Fibroblast of lung (primary cell): ENCODE measurements around the gene RARRES2.
"Not testable (repeated sequence)": the region's sequence is repeated elsewhere in the genome, so short reads cannot be mapped to it uniquely, and the experiment has no call there.

Experiments used
- CTCF ChIP-seq, 2 donors: IDR thresholded peaks in 1 of 2; conservative IDR thresholded peaks in 1 of 2; 1 replicate in 1 of 2; 2 replicates in 1 of 2; pipeline ENCODE4 v1.5.1; 2011 to 2012; ENCODE audit warnings: low read length in 2 of 2, control low read depth in 1 of 2, inconsistent platforms in 1 of 2, low read depth in 1 of 2, mild to moderate bottlenecking in 1 of 2
- EZH2 ChIP-seq: IDR thresholded peaks from 2 replicates; pipeline ENCODE4 v1.5.1; 2012; ENCODE audit warnings: low read length, control low read depth, mild to moderate bottlenecking; ENCODE audit errors: missing control alignments

- not testable (repeated sequence) for TF ChIP-seq CTCF (conservative IDR thresholded peaks at IDR 0.05 in 1 of 2, IDR thresholded peaks at IDR 0.05 in 1 of 2; ENCODE audit: low read depth in 1 of 2, low read length in 2 of 2); EZH2
Observed at GRCh38 chr7:150305259-150305902, 36.0 kb downstream of the RARRES2 start.
